CD4-positive, alpha-beta T cell treated with Interleukin-15 for 1 hour (primary cell): Measurements from ENCODE around the gene WNT9B.
"Not testable (repeated sequence)": the region's sequence is repeated elsewhere in the genome, so short reads cannot be mapped to it uniquely, and the experiment has no call there.

Source experiments
- DNase-seq: peaks from one replicate; pipeline ENCODE4 v3.0.0-alpha.2; 2020

WNT9B gene

GRCh38 chr17:46916623-46917022 lies 65.2 kb downstream of the WNT9B start:
- DNase-seq: no peak

- no peak for DNase-seq
Observed at GRCh38 chr17:46917041-46917440, 65.7 kb downstream of the WNT9B start.

- no peak for DNase-seq
Observed at GRCh38 chr17:46917516-46917915, 66.1 kb downstream of the WNT9B start.

GRCh38 chr17:46921962-46922361 lies 70.6 kb downstream of the WNT9B start:
- DNase-seq: not testable (repeated sequence)

- no peak for DNase-seq
Observed at GRCh38 chr17:46922487-46922803, 71.1 kb downstream of the WNT9B start.

- DNase-seq: peak; percentile 88
Observed at GRCh38 chr17:46922804-46923635, 71.6 kb downstream of the WNT9B start, which contains the start of gene GOSR2. TSS of gene GOSR2 (plus strand) at chr17:46923160. CDS start at chr17:46923193, 33 bp downstream.

GRCh38 chr17:46925185-46925868 lies 73.9 kb downstream of the WNT9B start:
- no peak for DNase-seq

- DNase-seq: no peak
Observed at GRCh38 chr17:46928467-46929261, 77.3 kb downstream of the WNT9B start.

GRCh38 chr17:46929413-46929812 lies 78.0 kb downstream of the WNT9B start:
- no peak for DNase-seq

GRCh38 chr17:46930051-46930450 lies 78.7 kb downstream of the WNT9B start:
- no peak for DNase-seq

- no peak for DNase-seq
Observed at GRCh38 chr17:46931596-46931995, 80.2 kb downstream of the WNT9B start.

GRCh38 chr17:46935658-46936266 lies 84.4 kb downstream of the WNT9B start:
- DNase-seq: no peak
